OCI-LY7 (cell line): ENCODE measurements around the gene SPTLC2. TPM values are rescaled to one million over a fixed set of nuclear protein-coding genes. Genes with fewer than 3 reads are reported as not detected.
"Not testable (repeated sequence)": the region's sequence is repeated elsewhere in the genome, so short reads cannot be mapped to it uniquely, and the experiment has no call there.

Experiments
- Bru-seq: library from RNA; stranded (reverse); fragments of 400-500 nt; gene quantifications from one replicate; lab custom pipeline; 2021; lab: Mats Ljungman, UMichigan
- BruChase-seq, 2 experiments: library from RNA; stranded (reverse); fragments of 400-500 nt; gene quantifications; one replicate each; lab custom pipeline; 2021; lab: Mats Ljungman, UMichigan
- BruUV-seq: library from RNA; stranded (reverse); fragments of 400-500 nt; replicated peaks from 2 replicates; lab custom pipeline; 2021; lab: Mats Ljungman, UMichigan
- CTCF ChIA-PET: fragments of 300-600 bp; sonication (Branson Sonifier 250); formaldehyde crosslinking; loops from one replicate; lab custom pipeline; 2022; ENCODE audit warnings: antibody characterized with exemption; ENCODE audit not compliant: unreplicated experiment; lab: Charles Lee
- POLR2A ChIA-PET: fragments of 300-600 bp; sonication (Branson Sonifier 250); formaldehyde crosslinking; loops from one replicate; lab custom pipeline; 2022; ENCODE audit warnings: antibody characterized with exemption; lab: Charles Lee
- DNase-seq: peaks from one replicate; pipeline ENCODE4 v3.0.0-alpha.2; 2015; ENCODE audit warnings: low spot score
- H2AFZ ChIP-seq: fragments of 200-600 bp; sonication (generic), shearing (Covaris generic); 2 replicates; pipeline ENCODE4 v1.6.1; 2014; ENCODE audit warnings: mild to moderate bottlenecking, antibody characterized with exemption, low read length, moderate library complexity
- H3K27ac ChIP-seq: fragments of 200-600 bp; sonication (generic); 2 replicates; pipeline ENCODE4 v1.5.1; 2014; ENCODE audit warnings: mixed run types, low read depth, mild to moderate bottlenecking, moderate library complexity, low read length, inconsistent platforms; ENCODE audit not compliant: poor library complexity, severe bottlenecking
- H3K36me3 ChIP-seq: fragments of 200-600 bp; sonication (generic); 2 replicates; pipeline ENCODE4 v1.6.1; 2014; ENCODE audit warnings: mild to moderate bottlenecking, antibody characterized with exemption, low read length, moderate library complexity, mixed read lengths; ENCODE audit not compliant: insufficient read depth
- H3K4me1 ChIP-seq: fragments of 200-600 bp; sonication (generic); 2 replicates; pipeline ENCODE4 v1.5.1; 2014; ENCODE audit warnings: mild to moderate bottlenecking, low read length; ENCODE audit not compliant: insufficient read depth, poor library complexity, severe bottlenecking
- H3K4me2 ChIP-seq: fragments of 200-600 bp; sonication (generic); 2 replicates; pipeline ENCODE4 v1.6.1; 2014; ENCODE audit warnings: mild to moderate bottlenecking, low read length
- H3K4me3 ChIP-seq: fragments of 200-600 bp; sonication (generic); 2 replicates; pipeline ENCODE4 v1.5.1; 2014; ENCODE audit warnings: mild to moderate bottlenecking, low read depth, low read length; ENCODE audit not compliant: poor library complexity, severe bottlenecking
- H3K79me2 ChIP-seq: fragments of 200-600 bp; sonication (generic); 2 replicates; pipeline ENCODE4 v1.6.1; 2016; ENCODE audit warnings: low read depth, mild to moderate bottlenecking, low read length, moderate library complexity, mixed read lengths; ENCODE audit not compliant: insufficient read depth
- H3K9me2 ChIP-seq: fragments of 200-600 bp; sonication (generic); 2 replicates; pipeline ENCODE4 v1.6.1; 2016; ENCODE audit warnings: mild to moderate bottlenecking, low read length, mixed read lengths; ENCODE audit not compliant: insufficient read depth
- H3K9me3 ChIP-seq: fragments of 200-600 bp; sonication (generic); 2 replicates; pipeline ENCODE4 v1.6.1; 2014; ENCODE audit warnings: mild to moderate bottlenecking, mixed run types, low read length, mixed read lengths
- H4K20me1 ChIP-seq: fragments of 200-600 bp; sonication (generic); 2 replicates; pipeline ENCODE4 v1.6.1; 2014; ENCODE audit warnings: mild to moderate bottlenecking, antibody characterized with exemption, low read length, moderate library complexity, mixed read lengths; ENCODE audit not compliant: insufficient read depth
- CTCF ChIP-seq: fragments of 200-600 bp; sonication (generic); conservative IDR thresholded peaks from 2 replicates; pipeline ENCODE4 v1.5.1; 2014; ENCODE audit warnings: mild to moderate bottlenecking, antibody characterized with exemption, low read length, moderate library complexity, mixed read lengths
- EZH2phosphoT487 ChIP-seq: fragments of 200-600 bp; sonication (generic); IDR thresholded peaks from 2 replicates; pipeline ENCODE4 v1.6.1; 2018; ENCODE audit warnings: low read depth, borderline replicate concordance, mild to moderate bottlenecking, mixed run types, antibody characterized with exemption, low read length, moderate library complexity, mixed read lengths
- intact Hi-C: fragments of 100-400 bp; cut with micrococcal nuclease; formaldehyde crosslinking; loops from one replicate; pipeline ENCODE4 v1.10.0; 2022; ENCODE audit not compliant: unreplicated experiment
- long read RNA-seq: library from polyadenylated mRNA; stranded (forward); transcript quantifications from one replicate; pipeline ENCODE4 v2.0.0, GENCODE V29; 2022
- total RNA-seq, 2 experiments: library from RNA; depleted of rRNA in 1 of 2; stranded (reverse); fragments of >200 nt in 1 of 2; shearing (Covaris generic) in 1 of 2; gene quantifications; 2 replicates each; pipeline ENCODE4 v1.2.3, GENCODE V29; 2014 to 2022

SPTLC2 gene
- total RNA-seq (2014; rRNA removed; shearing (Covaris generic)) (14.7 and 19.6 TPM in 2 replicates), total RNA-seq (2022) (36.8 and 45.1 TPM in 2 replicates), Bru-seq, nascent RNA (percentile 84 among the genes with signal in this experiment), BruChase-seq, experiment 1, labeled RNA remaining after a 6-hour chase (percentile 81 among the genes with signal in this experiment), BruChase-seq, experiment 2, labeled RNA remaining after a 2-hour chase (percentile 81 among the genes with signal in this experiment)
- long read RNA-seq, full-length matches to known transcripts, result 20 of 46 reads
- long read RNA-seq, partial matches to known transcripts, result 3 of 46 reads
- long read RNA-seq, other reads (novel, unspliced or antisense), result 23 of 46 reads

GRCh38 chr14:77616454-77617229 lies at the start of gene SPTLC2:
Gene SPTLC2 (minus strand): TSS chr14:77616637. CDS start chr14:77616579, 58 bp downstream.
- peak; percentile 99 for DNase-seq
- peak within 1 kb of the TSS; percentile 89 for H3K4me2 ChIP-seq
- peaks cover 43% of the 10 kb centered on the region for H3K79me2 ChIP-seq
- no TSS peak for BruUV-seq
- CTCF ChIA-PET, result interaction anchor here (1.2 kb wide), 1 partner anchor 9 kb away, joined by 3 read pairs; no protein-coding TSS in a partner anchor
- H3K36me3 ChIP-seq, result peaks cover 13% of the 10 kb centered on the region; the same call in 1 of the 2 replicates
- TF ChIP-seq EZH2phosphoT487 (no peak), CTCF (peak; percentile 70)
- peak within 1 kb of the TSS; percentile 42 for H3K27ac ChIP-seq
- peak within 1 kb of the TSS; percentile 62 for H2AFZ ChIP-seq
- intact Hi-C loops, result loop anchor here (1.0 to 5.0 kb wide), 4 partner anchors 28 to 296 kb away; partner anchors contain the start of genes AHSA1 and POMT2
- H4K20me1 ChIP-seq, result peaks cover 32% of the 10 kb centered on the region; the same call in 1 of the 2 replicates
- no peaks in the 10 kb centered on the region for H3K9me2 ChIP-seq
- peaks cover 40% of the 10 kb centered on the region for H3K4me1 ChIP-seq
- H3K4me3 ChIP-seq, result peak within 1 kb of the TSS; percentile 95
- POLR2A ChIA-PET, result interaction anchor here (1.0 to 1.3 kb wide), 2 partner anchors 24 to 28 kb away, joined by 4 to 5 read pairs; no protein-coding TSS in a partner anchor
- no peaks in the 10 kb centered on the region for H3K9me3 ChIP-seq

- TF ChIP-seq EZH2phosphoT487, result no peak
- TF ChIP-seq CTCF, result no peak
- no peak for DNase-seq
- Histone ChIP-seq H3K4me3 (no peak overlapping the region), H4K20me1 (no peaks in the 10 kb centered on the region), H3K4me1 (no peaks in the 10 kb centered on the region), H3K36me3 (no peaks in the 10 kb centered on the region), H3K79me2 (no peaks in the 10 kb centered on the region), H3K9me2 (no peaks in the 10 kb centered on the region), H3K9me3 (no peaks in the 10 kb centered on the region), H3K27ac (no peak overlapping the region), H3K4me2 (no peak overlapping the region), H2AFZ (no peak overlapping the region)
- ChIA-PET CTCF (no interaction called here), POLR2A (interaction anchor here (1.2 kb wide), 1 partner anchor 176 kb away, joined by 3 read pairs; no protein-coding TSS in a partner anchor)
- intact Hi-C loops, result no loop called here
- BruUV-seq, result no TSS peak
Measured at GRCh38 chr14:77663293-77663692, 46.9 kb upstream of the SPTLC2 start.

GRCh38 chr14:77661562-77661961 lies 45.1 kb upstream of the SPTLC2 start:
- H3K4me1 ChIP-seq, H4K20me1 ChIP-seq, POLR2A ChIA-PET, H3K9me3 ChIP-seq, BruUV-seq, H2AFZ ChIP-seq, H3K79me2 ChIP-seq, H3K9me2 ChIP-seq, CTCF ChIA-PET, DNase-seq, H3K4me2 ChIP-seq, intact Hi-C loops, H3K27ac ChIP-seq, H3K36me3 ChIP-seq, H3K4me3 ChIP-seq: not testable (repeated sequence)
